G401 (cell line): ENCODE measurements around the gene RTN3. TPM values are rescaled to one million over a fixed set of nuclear protein-coding genes. Genes with fewer than 3 reads are reported as not detected.

Experiments
- DNase-seq: peaks from one replicate; pipeline ENCODE4 v3.0.0-alpha.2; 2015; ENCODE audit warnings: low spot score
- in situ Hi-C: cut with HindIII; loops from 2 replicates; pipeline ENCODE4 v1.10.0; 2016; ENCODE audit warnings: low sequenced_read_pairs, mixed read lengths
- total RNA-seq: library from RNA; depleted of rRNA; stranded (reverse); fragments of >200 nt; shearing (Covaris generic); gene quantifications from 2 replicates; pipeline ENCODE4 v1.2.3, GENCODE V29; 2014; rRNA removed

RTN3 gene
- total RNA-seq, 1 experiment from 2014 or later, result 80.5 TPM

DNA sequence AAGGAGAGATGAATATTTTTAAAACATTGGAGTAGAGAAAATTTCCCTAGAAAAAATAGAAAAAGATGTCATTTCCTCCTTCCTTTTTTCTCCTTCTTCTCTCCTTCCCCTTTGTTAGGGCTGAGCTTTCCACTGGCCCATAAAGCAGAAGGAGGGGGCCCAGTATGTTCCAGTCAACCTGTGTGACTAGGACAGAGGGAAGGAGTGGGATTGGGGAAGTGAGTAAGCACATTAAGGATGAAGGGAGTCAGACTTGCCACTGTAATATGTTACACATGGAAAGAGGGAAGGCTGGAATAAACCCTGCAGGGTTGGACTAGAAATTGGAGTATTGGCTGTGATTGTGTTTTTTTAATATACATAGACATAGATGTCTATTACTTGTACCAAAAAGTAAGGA lies 111.9 kb downstream of the RTN3 start:
- no peak for DNase-seq
- in situ Hi-C loops, result no loop called here

DNA sequence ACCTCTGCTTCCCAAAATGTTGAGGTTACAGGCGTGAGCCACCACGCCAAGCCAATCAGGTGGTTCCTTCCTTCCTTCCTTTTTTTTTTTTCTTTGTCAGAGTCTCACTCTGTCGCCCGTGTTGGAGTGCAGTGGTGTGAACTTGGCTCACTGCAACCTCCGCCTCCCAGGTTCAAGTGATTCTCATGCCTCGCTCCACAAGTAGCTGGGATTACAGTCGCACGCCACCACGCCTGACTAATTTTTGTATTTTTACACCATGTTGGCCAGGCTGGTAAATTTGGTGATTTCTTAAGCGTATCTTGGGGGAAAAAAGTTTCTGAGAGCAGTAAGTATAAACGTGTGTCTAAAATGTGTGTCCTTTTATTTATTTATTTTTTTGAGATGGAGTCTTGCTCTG lies 113.8 kb downstream of the RTN3 start:
- in situ Hi-C loops, result no loop called here
- DNase-seq, result no peak

DNA sequence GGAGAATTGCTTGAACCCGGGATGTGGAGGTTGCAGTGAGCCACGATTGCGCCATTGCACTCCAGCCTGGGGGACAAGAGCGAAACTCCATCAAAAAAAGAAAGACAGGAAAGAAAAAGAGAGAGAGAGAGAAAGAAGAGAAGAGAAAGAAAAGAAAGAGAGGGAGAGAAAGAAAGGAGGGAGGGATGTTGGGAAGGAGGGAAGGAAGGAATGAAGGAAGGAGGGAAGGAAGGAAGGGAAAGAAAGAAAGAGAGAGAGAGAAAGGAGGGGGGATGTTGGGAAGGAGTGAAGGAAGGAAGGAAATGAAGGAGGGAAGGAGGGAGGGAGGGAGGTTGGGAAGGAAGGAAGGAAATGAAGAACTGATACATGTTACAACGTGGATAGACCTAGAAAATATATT lies 119.6 kb downstream of the RTN3 start:
- in situ Hi-C loops, result no loop called here
- DNase-seq, result no peak

DNA sequence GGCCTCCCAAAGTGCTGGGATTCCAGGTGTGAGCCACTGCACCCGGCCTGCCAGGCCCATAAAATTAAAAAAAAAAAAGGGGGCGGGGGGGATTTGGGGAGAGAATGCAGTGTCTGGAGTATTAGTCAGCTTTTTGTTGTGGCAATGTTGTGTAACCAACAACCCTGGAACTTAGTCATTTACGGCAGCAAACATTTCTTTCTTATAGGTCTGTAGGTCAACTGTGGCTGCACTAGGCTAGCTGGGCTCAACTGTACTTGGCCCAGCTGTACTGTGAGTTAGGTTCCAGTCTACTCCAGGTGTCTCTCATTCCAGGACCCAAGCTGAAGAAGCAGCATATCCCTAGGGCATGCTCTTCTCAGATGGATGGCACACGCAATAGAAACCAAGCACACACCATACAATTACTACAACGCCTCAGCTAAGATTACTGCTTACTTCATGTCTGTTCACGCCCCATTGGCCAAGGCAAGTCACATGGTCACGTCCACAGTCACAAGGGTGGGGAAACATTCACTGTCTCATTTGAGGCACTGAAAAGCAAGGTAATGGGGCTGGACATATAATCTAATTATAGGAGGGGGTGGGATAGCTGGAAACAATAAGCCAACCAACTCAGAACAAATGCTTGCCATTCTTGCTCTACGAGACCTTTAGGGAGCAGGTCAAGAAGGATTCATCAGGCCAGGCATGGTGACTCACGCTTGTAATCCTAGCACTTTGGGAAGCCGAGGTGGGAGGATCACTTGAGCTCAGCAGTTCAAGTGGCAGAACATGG lies 121.5 kb downstream of the RTN3 start:
- peak; percentile 68 for DNase-seq
- in situ Hi-C loops, result no loop called here

DNA sequence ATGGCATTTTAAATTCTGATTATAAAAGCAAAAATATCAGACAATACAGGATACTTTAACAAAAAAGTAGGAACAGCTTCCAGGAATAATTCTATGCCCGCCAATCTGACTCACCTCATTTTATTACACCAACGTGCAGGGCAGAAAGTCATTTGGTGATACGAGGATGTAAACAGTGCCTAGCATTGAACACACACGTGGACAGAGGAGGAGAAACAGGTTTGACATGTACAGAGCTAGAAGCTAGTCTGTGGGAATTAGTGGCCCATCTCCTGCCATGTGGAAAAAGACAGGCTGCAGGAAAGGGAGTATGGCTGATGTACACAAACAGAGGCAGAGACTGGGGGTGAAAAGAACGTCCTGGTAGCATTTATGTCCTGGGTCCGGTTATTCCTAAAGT lies 123.0 kb downstream of the RTN3 start:
- DNase-seq, result no peak
- in situ Hi-C loops, result no loop called here

DNA sequence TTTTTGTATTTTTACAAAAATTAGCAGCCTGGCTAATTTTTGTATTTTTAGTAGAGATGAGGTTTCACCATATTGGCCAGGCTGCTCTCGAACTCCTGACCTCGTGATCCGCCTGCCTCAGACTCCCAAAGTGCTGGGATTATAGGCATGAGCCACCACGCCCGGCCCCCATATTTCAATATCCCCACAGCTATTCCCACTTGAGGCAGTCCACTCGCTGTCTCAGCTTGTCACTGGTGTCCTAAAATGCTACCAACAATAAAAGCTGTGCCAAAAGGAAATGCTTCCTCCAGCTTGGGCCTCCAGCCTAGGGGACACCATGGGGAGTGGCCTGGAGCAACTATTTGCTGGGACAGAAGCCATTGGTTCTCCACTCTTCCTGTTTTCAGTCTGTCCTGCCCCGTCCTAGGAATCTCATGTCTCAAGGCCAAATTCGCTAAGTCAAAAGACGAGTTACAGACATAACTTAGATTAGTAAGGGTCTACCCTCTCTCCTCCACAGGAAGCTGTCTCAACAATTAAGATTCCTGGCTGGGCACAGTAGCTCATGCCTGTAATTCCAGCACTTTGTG lies 124.6 kb downstream of the RTN3 start:
- in situ Hi-C loops, result no loop called here
- DNase-seq, result no peak

Other genes starting within 250 kb of the RTN3 start
- gene PLAAT5, start 190.3 kb upstream of the RTN3 start, total RNA-seq, result not detected in 2 replicates
- not detected in 2 replicates for gene LGALS12, start 175.4 kb upstream of the RTN3 start, total RNA-seq
- gene PLAAT4, start 144.7 kb upstream of the RTN3 start, total RNA-seq, result not detected in 2 replicates
- not detected in 2 replicates for gene PLAAT2, start 118.1 kb upstream of the RTN3 start, total RNA-seq
- gene PLAAT3, start 67.1 kb upstream of the RTN3 start, total RNA-seq, result 19.6 and 26.9 TPM in 2 replicates
- gene ATL3, start 10.1 kb upstream of the RTN3 start, total RNA-seq, result 26.0 and 40.0 TPM in 2 replicates
- gene ZFTA, start 87.3 kb downstream of the RTN3 start, total RNA-seq, result 41.1 and 42.6 TPM in 2 replicates
- 96.4 and 96.8 TPM in 2 replicates for gene SPINDOC, start 132.0 kb downstream of the RTN3 start, total RNA-seq
- gene MARK2, start 157.6 kb downstream of the RTN3 start, total RNA-seq, result 21.0 and 22.5 TPM in 2 replicates
- gene RCOR2, start 235.7 kb downstream of the RTN3 start, total RNA-seq, result 53.3 and 54.9 TPM in 2 replicates